ENCODE measurements around the gene EYA4.

EYA4 gene

GRCh38 chr6:133456944-133457343 is 215.8 kb downstream of the EYA4 start:
- no peak for DNase-seq (ENCODE audit: low spot score)

GRCh38 chr6:133460101-133460500 is 218.9 kb downstream of the EYA4 start:
- no peak for DNase-seq (ENCODE audit: low spot score)

GRCh38 chr6:133463790-133464189 is 222.6 kb downstream of the EYA4 start:
- DNase-seq (ENCODE audit: low spot score): no peak

GRCh38 chr6:133466680-133467079 is 225.5 kb downstream of the EYA4 start:
- DNase-seq (ENCODE audit: low spot score): no peak

GRCh38 chr6:133467231-133467981 is 226.2 kb downstream of the EYA4 start:
- no peak for DNase-seq (ENCODE audit: low spot score)

- no peak for DNase-seq (ENCODE audit: low spot score)
Observed at GRCh38 chr6:133467982-133468380, 226.8 kb downstream of the EYA4 start.

GRCh38 chr6:133468591-133468990 is 227.4 kb downstream of the EYA4 start:
- no peak for DNase-seq (ENCODE audit: low spot score)

- no peak for DNase-seq (ENCODE audit: low spot score)
Observed at GRCh38 chr6:133474516-133474915, 233.4 kb downstream of the EYA4 start.

GRCh38 chr6:133478673-133479072 is 237.5 kb downstream of the EYA4 start:
- DNase-seq (ENCODE audit: low spot score): no peak

- DNase-seq (ENCODE audit: low spot score): no peak
Observed at GRCh38 chr6:133487174-133487573, 246.0 kb downstream of the EYA4 start.

- DNase-seq (ENCODE audit: low spot score): no peak
Observed at GRCh38 chr6:133495205-133495903, 254.2 kb downstream of the EYA4 start.

GRCh38 chr6:133499662-133500061 is 258.5 kb downstream of the EYA4 start:
- no peak for DNase-seq (ENCODE audit: low spot score)

- no peak for DNase-seq (ENCODE audit: low spot score)
Observed at GRCh38 chr6:133501675-133502270, 260.6 kb downstream of the EYA4 start.

- no peak for DNase-seq (ENCODE audit: low spot score)
Observed at GRCh38 chr6:133502441-133503335, 261.5 kb downstream of the EYA4 start.

- no peak for DNase-seq (ENCODE audit: low spot score)
Observed at GRCh38 chr6:133503336-133503729, 262.2 kb downstream of the EYA4 start.

- DNase-seq (ENCODE audit: low spot score): no peak
Observed at GRCh38 chr6:133504158-133504557, 263.0 kb downstream of the EYA4 start.

- no peak for DNase-seq (ENCODE audit: low spot score)
Observed at GRCh38 chr6:133504761-133505160, 263.6 kb downstream of the EYA4 start.

GRCh38 chr6:133505681-133506080 is 264.5 kb downstream of the EYA4 start:
- no peak for DNase-seq (ENCODE audit: low spot score)

- peak; percentile 7 for DNase-seq (ENCODE audit: low spot score)
Observed at GRCh38 chr6:133512410-133513016, 271.4 kb downstream of the EYA4 start.

- DNase-seq (ENCODE audit: low spot score): no peak
Observed at GRCh38 chr6:133523816-133524215, 282.7 kb downstream of the EYA4 start.

GRCh38 chr6:133526436-133526835 is 285.3 kb downstream of the EYA4 start:
- DNase-seq (ENCODE audit: low spot score): no peak

- no peak for DNase-seq (ENCODE audit: low spot score)
Observed at GRCh38 chr6:133528566-133528965, 287.4 kb downstream of the EYA4 start.
